ENCODE measurements around the gene NUP153.

- no peak for TF ChIP-seq ZNF592 (IDR thresholded peaks at IDR 0.05)
- no peak for TF ChIP-seq CTCF (IDR thresholded peaks at IDR 0.05 in 2 of 3, conservative IDR thresholded peaks at IDR 0.05 in 1 of 3; ENCODE audit: control insufficient read depth in 2 of 3, extremely low read depth in 1 of 3, insufficient read depth in 1 of 3, low read depth in 3 of 3, low read length in 3 of 3)
- TF ChIP-seq ATF3 (IDR thresholded peaks at IDR 0.05; ENCODE audit: borderline replicate concordance, extremely low read depth, low read depth, low read length): no peak
- no peak for TF ChIP-seq ZNF24 (IDR thresholded peaks at IDR 0.05)
- no peak for TF ChIP-seq CHD4 (IDR thresholded peaks at IDR 0.05)
- TF ChIP-seq IRF3 (IDR thresholded peaks at IDR 0.05): no peak
- TF ChIP-seq SIN3A (IDR thresholded peaks at IDR 0.05; ENCODE audit: low read depth, low read length): no peak
- TF ChIP-seq RBBP5 (conservative IDR thresholded peaks at IDR 0.05): no peak
These were observed 73.1 kb downstream of the NUP153 start for GRCh38 chr6:17633465-17634188.

Measured in GM12878 (cell line).